Psoas muscle (tissue), 8 donors: ENCODE data around the gene STAT1. TPM values are rescaled to one million over a fixed set of nuclear protein-coding genes. Genes with fewer than 3 reads are reported as not detected.

ENCODE experiments used
- ATAC-seq, 4 donors: fragments of 200-7000 bp; cut with Tn5 transposase; one replicate each; pipeline ENCODE4 v1.9.1; 2020; ENCODE audit warnings: moderate library complexity in 3 of 4, mild to moderate bottlenecking in 2 of 4
- DNase-seq, 2 donors: peaks; one replicate each; pipeline ENCODE4 v3.0.0-alpha.2; 2020
- H3K27ac ChIP-seq: fragments of 200-600 bp; one replicate; pipeline ENCODE4 v1.8.0; 2022
- H3K27me3 ChIP-seq, 3 donors: fragments of 200-600 bp in 1 of 3; one replicate each; pipeline versions ENCODE4 v1.6.1 to v1.8.0; 2013 to 2022; ENCODE audit warnings: low read length in 2 of 3, mild to moderate bottlenecking in 2 of 3, moderate library complexity in 1 of 3; ENCODE audit not compliant: insufficient read depth in 3 of 3
- H3K36me3 ChIP-seq, 2 donors: fragments of 200-600 bp in 1 of 2; one replicate each; pipeline versions ENCODE4 v1.6.1 to v1.8.0; 2013 to 2022; ENCODE audit warnings: low read depth in 1 of 2, mild to moderate bottlenecking in 1 of 2, moderate library complexity in 1 of 2; ENCODE audit not compliant: insufficient read depth in 1 of 2
- H3K4me1 ChIP-seq: fragments of 200-600 bp; one replicate; pipeline ENCODE4 v1.8.0; 2022
- H3K4me3 ChIP-seq: fragments of 200-600 bp; one replicate; pipeline ENCODE4 v1.8.0; 2022; ENCODE audit warnings: mild to moderate bottlenecking
- H3K9me3 ChIP-seq: fragments of 200-600 bp; one replicate; pipeline ENCODE4 v1.8.0; 2022
- WGBS, 3 donors: extraction: QIAGEN DNeasy Blood & Tissue Kit; methylation state at CpG; one replicate each; pipeline versions ENCODE4 v1.1.6 to v1.1.7; 2013; 5-methylcytosine and 5-hydroxymethylcytosine counted together
- intact Hi-C, 2 donors: fragments of 100-400 bp; cut with DNase I; formaldehyde crosslinking; loops; one replicate each; pipeline versions ENCODE4 v1.11.0 to v1.14.2; 2022
- polyA plus RNA-seq, 3 donors: library from polyadenylated mRNA; stranded (reverse); fragments of 200-250 nt; gene quantifications; one replicate each; pipeline ENCODE4 v1.2.3, GENCODE V29; 2013
- total RNA-seq, 4 donors: library from RNA; stranded (reverse); fragmentation: NEBNext Ultra II Directional in 2 of 4; extraction: Animal tissue kit (Norgen Biotek cat#: 25700) in 2 of 4; gene quantifications; one replicate each; pipeline versions ENCODE4 v1.2.1 to v1.2.4, GENCODE V29; 2021 to 2023
- TF ChIP-seq, protein P1 (sequence below): fragments of 200-600 bp; IDR thresholded peaks from one replicate; pipeline ENCODE4 v1.8.0; 2022; ENCODE audit warnings: antibody characterized with exemption
- donor health status: healthy with polysubstance abuse.
- donor health status: DM: no; HTN: no; CAD: no; lungs with moderate emphysema.
- donor health status: Bipolar disorder and iron deficiency.
- donor health status: healthy.
- donor health status: DM: yes; HTN: yes; CAD: no.
- donor health status: DM: no; HTN: no; CAD: no.
- donor health status: DM: no; HTN: no; CAD: no.
- donor health status: DM: yes; HTN: yes; CAD: no.

STAT1 gene
- total and polyA plus RNA-seq, 7 donors, result 14.2 to 49.0 (median 33.2) TPM

DNA sequence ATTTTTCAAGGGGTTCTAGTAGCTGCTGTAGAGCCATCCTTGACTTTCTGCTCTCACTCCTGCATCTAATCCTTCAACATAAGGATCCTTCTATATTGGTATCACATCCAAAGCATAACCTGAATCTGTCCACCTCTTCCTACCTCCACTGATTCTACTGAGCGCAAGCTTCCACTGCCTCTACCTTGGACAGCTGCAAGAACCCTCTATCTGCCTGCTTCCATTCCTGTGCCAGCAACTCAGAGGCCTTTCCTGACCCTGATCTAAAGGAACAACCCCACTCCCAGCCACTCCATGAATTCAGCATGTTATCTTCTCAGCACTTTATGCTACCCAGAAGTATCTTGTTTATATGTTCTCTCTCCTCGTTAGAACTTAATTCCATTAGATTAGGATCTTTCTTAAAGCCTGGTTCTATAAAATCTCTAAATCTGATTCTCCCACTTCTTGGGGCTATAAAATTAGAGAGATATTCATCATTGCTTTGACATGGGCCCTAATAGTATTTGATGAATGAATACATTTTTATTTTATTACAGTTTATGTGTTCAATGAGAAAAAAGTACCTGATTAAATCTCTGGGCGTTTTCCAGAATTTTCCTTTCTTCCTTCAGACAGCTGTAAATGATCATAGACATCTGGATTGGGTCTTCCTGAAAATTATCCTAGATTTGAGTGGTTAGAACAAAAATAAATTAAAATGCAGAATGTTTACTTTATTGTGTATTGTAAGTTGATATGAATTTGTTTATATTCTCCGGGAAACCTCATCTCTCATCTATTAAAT, 6.8 kb downstream of the STAT1 start:
- no peak for ATAC-seq
- Histone ChIP-seq H3K27ac (no peak overlapping the region), H3K4me1 (no peaks in the 10 kb centered on the region), H3K4me3 (no peak overlapping the region), H3K36me3 (peaks cover 16 to 87% of the 10 kb centered on the region in 2 donors), H3K9me3 (no peaks in the 10 kb centered on the region), H3K27me3 (no peaks in the 10 kb centered on the region)
- TF ChIP-seq, protein P1, sequence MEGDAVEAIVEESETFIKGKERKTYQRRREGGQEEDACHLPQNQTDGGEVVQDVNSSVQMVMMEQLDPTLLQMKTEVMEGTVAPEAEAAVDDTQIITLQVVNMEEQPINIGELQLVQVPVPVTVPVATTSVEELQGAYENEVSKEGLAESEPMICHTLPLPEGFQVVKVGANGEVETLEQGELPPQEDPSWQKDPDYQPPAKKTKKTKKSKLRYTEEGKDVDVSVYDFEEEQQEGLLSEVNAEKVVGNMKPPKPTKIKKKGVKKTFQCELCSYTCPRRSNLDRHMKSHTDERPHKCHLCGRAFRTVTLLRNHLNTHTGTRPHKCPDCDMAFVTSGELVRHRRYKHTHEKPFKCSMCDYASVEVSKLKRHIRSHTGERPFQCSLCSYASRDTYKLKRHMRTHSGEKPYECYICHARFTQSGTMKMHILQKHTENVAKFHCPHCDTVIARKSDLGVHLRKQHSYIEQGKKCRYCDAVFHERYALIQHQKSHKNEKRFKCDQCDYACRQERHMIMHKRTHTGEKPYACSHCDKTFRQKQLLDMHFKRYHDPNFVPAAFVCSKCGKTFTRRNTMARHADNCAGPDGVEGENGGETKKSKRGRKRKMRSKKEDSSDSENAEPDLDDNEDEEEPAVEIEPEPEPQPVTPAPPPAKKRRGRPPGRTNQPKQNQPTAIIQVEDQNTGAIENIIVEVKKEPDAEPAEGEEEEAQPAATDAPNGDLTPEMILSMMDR, result no peak
- no peak for DNase-seq
- 93 to 97% (median 95%) methylated on average over 4 of the region's 4 CpGs for WGBS, 3 donors
- intact Hi-C loops, result no loop called here

DNA sequence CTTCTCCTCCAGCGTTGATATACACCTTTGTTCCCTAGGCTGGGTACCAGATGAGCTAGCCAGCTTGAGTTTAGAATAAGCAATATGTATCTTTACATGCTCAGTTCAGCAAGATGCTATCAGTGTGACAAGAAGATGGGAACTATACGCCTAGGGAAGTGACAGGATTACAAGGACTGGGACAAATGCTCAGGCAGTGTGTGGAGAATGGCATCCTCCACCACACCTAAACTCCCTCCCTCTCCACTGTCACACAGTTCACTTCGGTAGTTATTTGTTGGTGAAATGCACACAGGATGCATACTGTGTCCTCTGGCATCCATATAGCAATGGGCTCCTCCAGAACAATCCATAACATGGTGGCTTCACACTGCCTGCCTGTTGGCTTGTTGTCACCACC, 7.7 kb downstream of the STAT1 start:
- Histone ChIP-seq H3K27me3 (no peaks in the 10 kb centered on the region), H3K4me3 (no peak overlapping the region), H3K36me3 (peaks cover 18 to 93% of the 10 kb centered on the region in 2 donors), H3K9me3 (no peaks in the 10 kb centered on the region), H3K4me1 (no peaks in the 10 kb centered on the region), H3K27ac (no peak overlapping the region)
- 92 to 97% (median 94%) methylated on average over 3 of the region's 3 CpGs for WGBS, 3 donors
- no peak for DNase-seq
- TF ChIP-seq, protein P1, result no peak
- intact Hi-C loops, result no loop called here
- ATAC-seq, result no peak

DNA sequence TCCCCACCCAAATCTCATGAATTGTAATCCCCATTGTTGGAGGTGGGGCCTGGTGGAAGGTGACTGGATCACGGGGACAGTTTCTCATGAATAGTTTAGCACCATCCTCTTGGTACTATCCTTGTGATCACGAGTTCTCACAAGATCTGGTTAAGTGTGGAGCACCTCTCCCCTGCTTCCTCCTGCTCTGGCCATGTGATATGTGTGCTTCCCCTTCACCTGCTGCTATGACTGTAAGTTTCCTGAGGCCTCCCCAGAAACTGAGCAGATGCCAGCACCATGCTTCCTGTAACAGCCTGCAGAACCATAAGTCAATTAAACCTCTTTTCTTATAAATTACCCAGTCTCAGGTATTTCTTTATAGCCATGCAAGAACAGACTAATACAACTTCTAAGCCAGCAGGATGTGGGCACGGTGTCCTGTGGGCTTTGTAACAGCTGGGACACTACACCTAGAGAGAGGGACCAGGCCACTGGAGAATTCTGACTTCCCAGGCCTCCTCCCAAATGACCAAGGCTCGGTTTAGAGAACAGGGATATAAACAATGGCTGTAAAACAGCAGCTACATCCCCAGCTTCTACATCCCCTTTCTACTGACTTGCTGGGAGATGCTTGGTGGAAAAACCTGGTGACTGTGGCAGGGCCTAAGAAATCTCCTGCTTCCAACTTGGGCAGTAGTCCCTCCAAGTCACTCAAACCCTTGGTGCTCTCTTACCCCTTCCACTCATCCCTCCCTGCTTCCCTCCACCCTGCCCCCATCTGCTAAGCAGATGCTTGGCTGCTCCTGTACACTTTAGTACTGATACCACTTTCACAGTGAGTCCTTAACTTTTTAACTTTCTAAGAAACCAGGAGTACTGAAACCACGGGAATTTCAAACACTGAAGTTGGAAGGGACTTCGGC, 10.3 kb downstream of the STAT1 start:
- ATAC-seq, result no peak
- intact Hi-C loops, result no loop called here
- H3K36me3 ChIP-seq, result peaks cover 32 to 100% of the 10 kb centered on the region in 2 donors

DNA sequence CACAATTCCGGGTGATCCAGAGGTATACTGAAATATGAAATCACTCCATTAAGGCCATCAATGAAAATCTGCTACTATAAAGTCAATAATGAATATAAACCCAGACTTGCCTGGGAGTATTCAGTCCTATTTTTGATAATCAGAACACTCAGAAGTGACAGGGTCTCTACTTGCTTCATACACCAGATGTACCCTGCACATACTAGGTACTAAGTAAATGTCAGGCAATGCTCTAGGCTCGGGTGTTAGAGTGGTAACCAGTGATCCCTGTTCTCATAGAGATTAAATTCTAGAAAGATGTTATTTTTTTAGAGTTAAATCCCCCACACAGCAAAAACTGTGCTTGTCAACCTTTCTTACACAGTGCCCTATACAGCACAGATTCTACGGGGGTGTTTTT, 12.3 kb downstream of the STAT1 start:
- DNase-seq (no peak), ATAC-seq (no peak)
- 93 to 98% (median 96%) methylated on average over 3 of the region's 3 CpGs for WGBS, 3 donors
- intact Hi-C loops, result no loop called here
- Histone ChIP-seq H3K4me3 (no peak overlapping the region), H3K36me3 (peaks cover 41 to 100% of the 10 kb centered on the region in 2 donors), H3K27me3 (no peaks in the 10 kb centered on the region), H3K27ac (no peak overlapping the region), H3K4me1 (no peaks in the 10 kb centered on the region), H3K9me3 (no peaks in the 10 kb centered on the region)
- TF ChIP-seq, protein P1, result no peak

More for the DNA sequence above, 10.3 kb downstream of the STAT1 start:
- 95 to 96% (median 96%) methylated on average over 6 of the region's 6 CpGs for WGBS, 3 donors
- no peak overlapping the region for H3K27ac ChIP-seq
- no peaks in the 10 kb centered on the region for H3K27me3 ChIP-seq
- H3K9me3 ChIP-seq, result no peaks in the 10 kb centered on the region
- no peak for DNase-seq
- no peak overlapping the region for H3K4me3 ChIP-seq
- no peaks in the 10 kb centered on the region for H3K4me1 ChIP-seq
- TF ChIP-seq, protein P1, result no peak
